Kidney epithelial cell (primary cell): ENCODE data around the gene UBTF. TPM values are rescaled to one million over a fixed set of nuclear protein-coding genes. Genes with fewer than 3 reads are reported as not detected.

Experiments used
- DNase-seq: peaks from one replicate; pipeline ENCODE4 v3.0.0-alpha.2; 2010; ENCODE audit warnings: low read depth
- H3K27me3 ChIP-seq: 2 replicates; pipeline ENCODE4 v1.6.0; 2011; ENCODE audit warnings: low read length; ENCODE audit not compliant: control insufficient read depth, insufficient read depth
- H3K36me3 ChIP-seq: 2 replicates; pipeline ENCODE4 v1.5.1; 2011; ENCODE audit warnings: low read length; ENCODE audit not compliant: control insufficient read depth, insufficient read depth
- H3K4me3 ChIP-seq: 2 replicates; pipeline ENCODE4 v1.5.1; 2011; ENCODE audit warnings: low read depth, mild to moderate bottlenecking, control low read depth, low read length
- total RNA-seq: library from RNA; depleted of rRNA; stranded (reverse); fragments of >200 nt; gene quantifications from 2 replicates; pipeline ENCODE4 v1.2.3, GENCODE V29; 2015
- TF ChIP-seq, protein P1 (sequence below): IDR thresholded peaks from 2 replicates; pipeline ENCODE4 v1.5.1; 2011; ENCODE audit warnings: mild to moderate bottlenecking, moderate library complexity, low read length, control low read depth, inconsistent platforms; ENCODE audit not compliant: insufficient read depth, poor library complexity, severe bottlenecking

UBTF gene
- total RNA-seq, 1 donor from 2014 or later, result 41.7 TPM

DNA sequence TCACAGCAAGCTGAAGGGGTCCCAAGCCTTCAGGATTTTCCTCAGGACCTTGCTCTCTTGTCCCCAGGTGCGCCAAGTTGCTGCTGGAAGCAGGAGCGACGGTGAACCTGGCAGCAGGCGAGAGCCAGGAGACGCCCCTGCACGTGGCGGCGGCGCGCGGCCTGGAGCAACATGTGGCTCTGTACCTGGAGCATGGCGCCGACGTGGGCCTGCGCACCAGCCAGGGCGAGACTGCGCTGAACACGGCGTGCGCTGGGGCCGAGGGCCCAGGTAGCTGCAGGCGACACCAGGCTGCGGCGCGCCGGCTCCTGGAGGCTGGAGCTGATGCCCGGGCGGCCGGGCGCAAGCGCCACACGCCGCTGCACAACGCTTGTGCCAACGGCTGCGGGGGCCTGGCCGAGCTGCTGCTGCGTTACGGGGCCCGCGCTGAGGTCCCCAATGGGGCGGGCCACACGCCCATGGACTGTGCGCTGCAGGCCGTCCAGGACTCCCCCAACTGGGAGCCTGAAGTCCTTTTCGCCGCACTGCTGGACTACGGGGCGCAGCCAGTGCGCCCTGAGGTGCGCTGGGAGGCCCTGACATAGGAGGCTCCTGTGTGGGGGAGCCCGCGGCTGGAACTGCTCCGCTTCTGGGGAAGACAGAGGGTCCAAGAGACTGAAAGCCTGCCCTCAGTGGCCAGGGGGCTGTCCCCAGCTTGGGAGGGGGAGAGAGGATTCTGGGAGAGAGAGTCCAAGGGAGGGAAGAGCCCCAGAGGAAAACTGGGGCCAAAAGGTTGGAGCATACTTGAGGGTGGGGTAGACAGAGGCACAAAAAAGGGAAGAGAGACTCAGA, 42.6 kb downstream of the UBTF start:
- TF ChIP-seq, protein P1, sequence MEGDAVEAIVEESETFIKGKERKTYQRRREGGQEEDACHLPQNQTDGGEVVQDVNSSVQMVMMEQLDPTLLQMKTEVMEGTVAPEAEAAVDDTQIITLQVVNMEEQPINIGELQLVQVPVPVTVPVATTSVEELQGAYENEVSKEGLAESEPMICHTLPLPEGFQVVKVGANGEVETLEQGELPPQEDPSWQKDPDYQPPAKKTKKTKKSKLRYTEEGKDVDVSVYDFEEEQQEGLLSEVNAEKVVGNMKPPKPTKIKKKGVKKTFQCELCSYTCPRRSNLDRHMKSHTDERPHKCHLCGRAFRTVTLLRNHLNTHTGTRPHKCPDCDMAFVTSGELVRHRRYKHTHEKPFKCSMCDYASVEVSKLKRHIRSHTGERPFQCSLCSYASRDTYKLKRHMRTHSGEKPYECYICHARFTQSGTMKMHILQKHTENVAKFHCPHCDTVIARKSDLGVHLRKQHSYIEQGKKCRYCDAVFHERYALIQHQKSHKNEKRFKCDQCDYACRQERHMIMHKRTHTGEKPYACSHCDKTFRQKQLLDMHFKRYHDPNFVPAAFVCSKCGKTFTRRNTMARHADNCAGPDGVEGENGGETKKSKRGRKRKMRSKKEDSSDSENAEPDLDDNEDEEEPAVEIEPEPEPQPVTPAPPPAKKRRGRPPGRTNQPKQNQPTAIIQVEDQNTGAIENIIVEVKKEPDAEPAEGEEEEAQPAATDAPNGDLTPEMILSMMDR, result no peak
- no peak for DNase-seq
- peaks cover 4% of the 10 kb centered on the region for H3K27me3 ChIP-seq
- H3K36me3 ChIP-seq, result no peaks in the 10 kb centered on the region
- H3K4me3 ChIP-seq, result no peak overlapping the region

DNA sequence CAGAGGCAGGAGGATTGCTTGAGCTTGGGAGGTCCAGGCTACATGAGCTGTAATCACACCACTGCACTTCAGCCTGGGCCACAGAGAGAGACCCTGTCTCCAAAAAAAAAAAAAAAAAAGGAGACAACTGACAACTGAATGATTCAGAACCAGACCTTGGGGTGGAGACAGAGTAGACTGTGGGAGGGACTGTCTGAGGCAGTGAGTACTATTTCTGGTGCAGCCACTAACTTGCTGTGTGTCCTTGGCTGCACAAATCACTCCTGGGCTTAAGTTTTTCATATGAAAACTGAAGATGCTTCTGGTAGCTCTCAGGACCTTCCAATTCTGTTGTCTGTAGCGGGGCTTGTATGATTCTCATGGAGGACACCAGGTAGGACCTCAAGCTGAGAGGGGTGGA, 43.2 kb downstream of the UBTF start:
- peaks cover 7% of the 10 kb centered on the region for H3K27me3 ChIP-seq
- TF ChIP-seq, protein P1, result no peak

DNA sequence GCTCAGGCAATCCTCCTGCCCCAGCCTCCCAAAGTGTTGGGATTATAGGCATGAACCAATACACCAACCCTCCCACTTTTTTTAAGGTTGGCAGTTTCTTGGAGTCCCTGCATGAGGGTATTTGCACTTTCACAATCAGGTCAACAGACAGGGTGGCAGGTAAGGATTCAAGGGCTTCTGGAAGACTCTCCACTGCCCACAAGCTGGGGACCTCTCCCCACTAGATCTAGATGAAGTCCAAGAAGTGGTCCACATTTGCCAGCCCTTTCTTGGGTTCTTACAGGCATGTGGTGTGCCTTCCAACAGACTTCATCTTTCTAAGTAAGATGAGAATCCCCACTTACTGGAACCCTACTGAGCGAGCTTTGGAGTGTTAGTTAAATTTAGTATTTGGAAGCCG, 45.0 kb downstream of the UBTF start:
- H3K4me3 ChIP-seq, result no peak overlapping the region
- H3K36me3 ChIP-seq, result no peaks in the 10 kb centered on the region
- TF ChIP-seq, protein P1, result no peak
- DNase-seq, result no peak
- peaks cover 18% of the 10 kb centered on the region for H3K27me3 ChIP-seq

More for the DNA sequence above, 43.2 kb downstream of the UBTF start:
- H3K36me3 ChIP-seq, result no peaks in the 10 kb centered on the region
- no peak overlapping the region for H3K4me3 ChIP-seq
- DNase-seq, result no peak

DNA sequence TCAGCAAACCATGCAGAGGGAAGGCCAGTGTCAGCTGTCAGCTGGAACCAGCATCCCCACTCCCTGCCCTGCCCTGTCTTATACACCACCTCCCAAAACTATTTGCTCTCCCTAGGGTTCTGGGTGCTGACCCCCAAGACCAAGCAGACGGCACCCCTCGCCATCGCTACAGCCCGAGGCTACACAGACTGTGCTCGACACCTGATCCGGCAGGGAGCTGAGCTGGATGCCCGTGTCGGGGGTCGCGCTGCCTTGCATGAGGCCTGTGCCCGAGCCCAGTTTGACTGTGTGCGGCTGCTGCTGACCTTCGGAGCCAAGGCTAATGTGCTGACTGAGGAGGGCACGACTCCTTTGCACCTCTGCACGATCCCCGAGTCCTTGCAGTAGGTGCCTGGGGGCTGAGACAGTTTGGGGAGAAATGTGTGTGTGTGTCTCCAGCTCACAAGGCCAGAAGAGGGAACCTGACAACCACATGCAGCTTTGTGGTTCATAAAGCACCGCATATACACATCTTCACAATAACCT, 47.5 kb downstream of the UBTF start:
- DNase-seq, result no peak
- H3K36me3 ChIP-seq, result no peaks in the 10 kb centered on the region
- TF ChIP-seq, protein P1, result no peak
- no peak overlapping the region for H3K4me3 ChIP-seq
- peaks cover 18% of the 10 kb centered on the region for H3K27me3 ChIP-seq

DNA sequence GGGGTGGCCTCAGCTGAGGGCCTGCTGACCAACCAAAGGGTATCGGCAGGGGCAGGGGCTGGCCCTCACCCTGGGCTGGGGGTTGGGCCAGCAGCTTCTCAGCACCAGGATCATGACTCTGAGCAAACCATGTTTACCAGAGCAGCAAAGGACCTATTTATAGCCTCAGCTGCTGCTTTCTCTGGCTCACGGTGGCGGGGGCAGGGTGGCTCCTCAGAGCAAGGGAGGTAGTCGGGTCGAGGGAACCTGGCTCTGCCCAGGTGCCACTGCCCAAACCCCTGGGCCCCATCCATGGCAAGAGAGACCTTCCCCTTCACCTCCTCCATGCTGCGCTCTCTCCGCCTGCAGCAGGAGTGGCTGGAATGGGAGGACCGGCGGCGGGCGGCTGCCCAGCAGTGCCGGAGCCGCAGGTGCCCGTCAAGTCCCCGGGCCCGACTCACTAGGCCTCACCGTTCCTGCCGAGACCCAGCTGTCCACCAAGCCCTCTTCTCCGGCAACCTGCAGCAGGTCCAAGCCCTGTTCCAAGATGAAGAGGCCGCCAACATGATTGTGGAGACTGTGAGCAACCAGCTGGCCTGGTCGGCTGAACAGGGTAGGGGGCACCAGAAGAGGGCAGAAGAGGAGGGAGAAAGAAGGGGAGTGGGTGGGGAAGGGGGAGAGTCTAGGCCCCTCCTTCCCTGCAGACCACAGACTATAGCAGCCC, 48.8 kb downstream of the UBTF start, which contains the start of gene ASB16:
ASB16 (plus strand) TSS at position 206 of the 703 bp plus-strand sequence; CDS start at position 292, 86 bp downstream.
- TF ChIP-seq, protein P1, result no peak
- H3K27me3 ChIP-seq, result peaks cover 18% of the 10 kb centered on the region
- DNase-seq, result no peak
- no peak within 1 kb of the TSS for H3K4me3 ChIP-seq
- H3K36me3 ChIP-seq, result no peaks in the 10 kb centered on the region
